Suppressor macrophage treated with lipopolysaccharide for 1 hour (primary cell): ENCODE measurements around the gene MYH2.
"Not testable (repeated sequence)": the region's sequence is repeated elsewhere in the genome, so short reads cannot be mapped to it uniquely, and the experiment has no call there.

Source experiments
- DNase-seq, 3 donors: peaks; one replicate each; pipeline ENCODE4 v3.0.0-alpha.2; 2020 to 2022

The MYH2 gene

DNA sequence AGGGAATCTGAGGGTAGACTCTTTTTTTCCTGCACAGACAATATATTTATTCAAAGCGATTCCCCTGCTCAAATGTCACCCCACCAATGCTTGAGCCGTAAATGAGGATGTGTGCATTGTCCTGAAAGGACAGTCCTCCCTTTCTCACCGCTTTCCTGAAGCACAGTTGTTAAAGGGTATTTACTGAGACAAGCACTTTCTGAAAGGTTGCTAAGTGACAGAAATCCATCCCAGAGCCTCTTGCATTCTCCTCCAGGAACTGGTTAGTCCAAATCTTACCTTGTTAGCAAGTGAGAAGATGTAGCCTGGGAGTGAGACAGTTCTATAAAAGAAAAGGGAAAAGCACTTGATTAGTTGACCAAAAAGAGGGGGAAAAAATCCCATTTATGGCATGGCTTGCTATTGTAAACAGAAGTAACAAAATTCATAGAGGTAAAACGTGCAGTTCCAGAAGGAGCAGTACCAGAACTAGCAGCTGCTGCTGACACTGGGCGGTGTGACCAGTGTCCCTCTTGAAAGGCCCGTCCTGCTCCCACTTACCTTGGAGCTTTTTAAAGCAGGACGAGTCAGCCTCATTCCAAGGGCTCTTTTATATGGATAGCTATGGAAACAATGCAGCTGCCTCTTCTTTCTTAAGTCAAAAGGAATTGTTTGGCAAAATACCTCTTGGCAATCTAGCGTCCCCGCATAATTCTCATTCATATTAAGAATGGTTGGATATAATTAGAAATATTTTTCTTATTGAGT lies at the start of gene MYH2:
MYH2 (minus strand) TSS at position 563 of the 747 bp plus-strand sequence. CDS start 1,738 bp downstream, outside the sequence.
- no peak for DNase-seq

DNA sequence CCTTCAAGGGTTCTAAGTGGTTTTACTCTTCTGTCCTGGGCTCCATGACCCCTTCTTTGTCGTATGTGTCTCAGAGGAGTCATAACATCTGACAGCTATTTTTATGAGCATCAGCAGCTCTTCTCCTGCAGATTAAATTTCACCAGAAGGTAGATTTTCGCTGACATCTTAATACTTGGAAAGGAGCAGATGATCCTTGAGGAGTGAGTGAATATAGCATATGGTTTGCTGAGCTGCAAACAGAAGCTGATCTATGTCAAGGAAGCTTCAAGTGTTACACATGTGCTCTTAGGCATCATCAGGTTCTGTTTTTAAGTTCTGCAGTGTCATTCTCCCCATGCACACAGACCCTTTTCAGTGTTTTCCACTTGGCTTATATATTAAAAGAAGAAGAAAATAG lies 49.2 kb upstream of the MYH2 start:
- no peak for DNase-seq

DNA sequence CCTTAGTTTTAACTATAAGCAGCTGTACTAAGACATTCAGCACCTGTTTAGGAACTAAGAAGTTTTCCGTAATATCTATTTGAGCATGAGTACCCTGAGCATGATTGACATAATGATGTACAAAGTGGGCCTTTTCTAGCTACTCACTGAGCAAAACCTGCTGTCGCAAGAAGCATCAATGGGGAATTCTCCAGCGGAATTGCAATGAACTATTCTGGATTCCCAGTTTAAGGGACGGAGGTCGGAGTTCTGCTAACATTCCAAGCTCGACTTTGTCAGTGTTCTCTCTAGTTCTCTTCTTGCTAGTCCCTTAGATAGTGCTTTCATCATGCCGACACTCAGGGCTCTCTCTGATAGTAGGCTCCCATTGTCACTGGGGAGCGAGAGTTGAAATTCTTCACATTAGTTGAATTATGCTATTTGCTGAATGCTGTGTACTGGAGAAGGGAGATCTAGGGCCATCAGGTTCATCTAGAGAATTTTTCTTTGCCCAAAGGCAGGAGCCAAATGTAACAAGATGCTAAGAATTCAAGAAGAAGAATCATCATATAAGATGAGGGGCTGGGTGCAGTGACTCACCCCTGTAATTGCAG lies 40.2 kb upstream of the MYH2 start:
- no peak for DNase-seq

DNA sequence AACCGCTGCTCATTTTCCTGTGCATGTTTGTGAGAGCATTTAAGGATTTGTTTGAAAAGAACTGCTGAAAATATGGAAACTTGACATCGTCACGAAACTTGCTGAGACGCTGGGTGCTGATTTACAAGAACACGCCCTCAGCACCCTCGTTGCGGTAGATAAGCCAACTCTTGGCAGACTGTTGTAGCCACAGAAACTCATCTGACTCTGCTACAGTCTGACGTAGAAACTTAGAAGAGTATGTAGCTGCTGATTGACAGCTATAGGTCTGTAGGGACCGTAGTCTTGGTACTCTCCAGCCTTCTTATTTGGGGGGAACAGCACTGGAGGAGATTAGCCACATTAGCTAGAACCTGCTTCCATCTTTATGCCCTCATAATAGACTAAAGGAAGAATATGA lies 36.1 kb upstream of the MYH2 start:
- no peak for DNase-seq

DNA sequence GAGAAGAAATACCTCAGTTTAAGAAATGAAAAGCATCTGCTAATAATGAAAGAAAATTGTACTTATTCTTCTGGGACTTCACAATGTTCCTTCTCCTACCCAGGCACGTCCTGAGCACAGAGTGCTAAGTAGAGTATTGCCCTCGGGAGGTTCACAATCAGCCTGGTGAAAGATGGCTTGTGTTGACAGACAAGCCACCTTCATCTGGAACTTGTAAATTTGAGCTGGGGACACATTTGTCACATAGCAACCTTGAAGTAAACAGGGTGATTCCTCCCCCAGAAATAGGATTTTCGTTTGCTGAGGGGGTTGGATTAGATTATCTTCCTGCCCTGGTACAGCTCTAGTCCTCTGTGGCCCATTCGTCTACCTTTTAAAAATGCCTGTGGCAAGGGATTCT lies 34.4 kb upstream of the MYH2 start:
- DNase-seq, result no peak

DNA sequence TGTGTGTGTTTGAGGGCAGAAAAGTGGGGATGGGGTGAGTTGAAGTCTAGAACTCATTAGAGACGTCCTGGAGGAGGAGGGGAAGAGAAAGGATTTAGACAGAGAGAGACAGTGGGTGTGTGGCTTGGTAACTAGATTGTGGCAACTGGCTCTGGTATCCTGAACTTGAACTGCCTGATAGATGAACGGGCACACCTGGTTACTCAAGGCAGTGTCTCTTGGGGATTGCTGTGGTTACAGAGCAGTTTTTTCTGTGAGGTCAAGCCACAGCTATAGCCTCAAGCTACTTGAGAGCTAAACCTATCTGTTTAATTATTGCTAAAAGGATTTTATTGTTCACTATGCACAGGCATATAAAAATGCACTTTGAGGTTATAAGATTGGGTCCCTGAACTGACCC lies 29.8 kb upstream of the MYH2 start:
- DNase-seq, result no peak

DNA sequence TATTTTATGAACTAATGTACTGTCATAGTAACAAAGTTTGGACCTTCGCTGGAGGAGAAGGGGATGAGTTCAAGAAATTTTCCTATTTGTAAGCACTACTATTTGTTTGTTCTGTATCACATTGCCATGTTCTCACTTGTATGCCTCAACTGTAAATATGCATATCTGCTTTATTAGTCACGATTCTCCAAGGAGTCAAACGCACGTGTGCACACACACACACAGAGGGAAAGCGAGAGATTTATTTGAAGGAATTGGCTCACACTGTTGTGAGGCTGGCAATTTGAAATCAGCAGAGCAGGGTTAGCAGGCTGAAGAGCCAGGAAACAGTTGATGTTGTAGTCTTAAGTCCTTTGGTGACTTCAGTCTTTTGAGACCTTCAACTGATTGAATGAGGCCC lies 24.9 kb upstream of the MYH2 start:
- no peak for DNase-seq

DNA sequence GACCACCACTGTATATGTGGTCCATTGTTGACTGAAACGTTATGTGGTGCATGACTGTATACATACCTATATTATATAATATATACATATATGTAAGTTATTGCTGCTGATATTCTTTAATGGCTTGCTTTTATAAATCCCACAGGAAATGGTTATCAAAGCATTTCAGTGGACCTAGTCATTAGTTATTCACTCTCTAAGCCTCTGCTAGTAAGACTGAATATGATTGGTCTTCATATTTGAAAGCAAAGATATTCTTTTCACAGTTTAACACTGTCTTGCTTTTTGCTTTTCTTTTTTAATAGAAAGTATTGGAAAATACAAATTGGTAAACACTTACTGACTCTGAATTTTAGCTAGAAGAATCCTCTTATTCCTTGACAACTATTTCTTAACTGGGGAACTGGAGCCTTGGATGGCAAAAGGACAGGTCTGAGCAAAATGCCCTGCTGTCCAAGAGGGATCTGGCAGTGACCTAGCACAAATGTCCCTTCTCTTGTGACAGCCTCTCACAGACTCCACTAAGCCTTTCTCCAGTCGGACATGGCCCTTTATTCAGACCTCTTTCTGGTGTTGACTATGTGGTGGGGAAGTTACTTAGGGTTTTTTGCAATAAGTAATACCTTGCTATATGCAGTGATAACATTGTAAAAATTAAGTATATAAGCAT lies 14.7 kb upstream of the MYH2 start:
- no peak for DNase-seq

DNA sequence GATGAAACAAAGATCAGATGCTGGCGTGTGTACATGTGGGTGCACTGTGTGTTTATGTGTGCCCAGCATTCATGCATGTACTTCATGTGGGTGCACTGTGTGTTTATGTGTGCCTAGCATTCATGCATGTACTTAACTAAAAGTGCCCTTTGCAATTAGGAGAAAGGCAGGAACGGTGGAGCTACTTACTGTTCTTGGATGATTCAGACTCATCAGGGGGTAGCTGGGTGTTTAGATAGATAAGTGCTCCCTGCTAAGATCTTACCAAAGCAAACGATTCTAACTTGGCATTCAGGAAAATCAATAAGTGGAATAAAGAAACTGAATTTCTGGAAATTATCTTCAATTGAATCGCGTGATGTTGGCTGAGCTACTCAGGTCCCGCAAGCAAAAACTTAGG lies 8.6 kb upstream of the MYH2 start:
- no peak for DNase-seq

DNA sequence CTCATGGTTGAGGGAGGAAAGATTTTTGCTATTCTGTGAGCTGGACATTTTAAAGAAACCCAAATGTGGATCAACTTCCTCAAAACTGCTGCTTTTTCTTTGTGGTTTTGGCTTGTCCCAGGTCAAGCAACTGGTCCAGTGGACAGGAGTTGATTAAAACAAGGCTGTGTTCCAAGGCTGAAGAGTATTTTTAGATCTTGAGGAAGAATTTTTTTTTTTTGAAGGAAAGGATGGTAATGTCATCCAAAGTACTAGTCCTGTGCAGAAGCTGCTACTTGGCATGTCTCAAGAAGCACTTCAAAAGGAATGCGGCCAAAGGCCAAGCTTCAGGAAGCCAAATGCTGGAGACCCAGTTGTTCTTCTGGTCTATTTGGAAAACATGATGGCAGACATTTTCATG lies 8.0 kb upstream of the MYH2 start:
- DNase-seq, result no peak

DNA sequence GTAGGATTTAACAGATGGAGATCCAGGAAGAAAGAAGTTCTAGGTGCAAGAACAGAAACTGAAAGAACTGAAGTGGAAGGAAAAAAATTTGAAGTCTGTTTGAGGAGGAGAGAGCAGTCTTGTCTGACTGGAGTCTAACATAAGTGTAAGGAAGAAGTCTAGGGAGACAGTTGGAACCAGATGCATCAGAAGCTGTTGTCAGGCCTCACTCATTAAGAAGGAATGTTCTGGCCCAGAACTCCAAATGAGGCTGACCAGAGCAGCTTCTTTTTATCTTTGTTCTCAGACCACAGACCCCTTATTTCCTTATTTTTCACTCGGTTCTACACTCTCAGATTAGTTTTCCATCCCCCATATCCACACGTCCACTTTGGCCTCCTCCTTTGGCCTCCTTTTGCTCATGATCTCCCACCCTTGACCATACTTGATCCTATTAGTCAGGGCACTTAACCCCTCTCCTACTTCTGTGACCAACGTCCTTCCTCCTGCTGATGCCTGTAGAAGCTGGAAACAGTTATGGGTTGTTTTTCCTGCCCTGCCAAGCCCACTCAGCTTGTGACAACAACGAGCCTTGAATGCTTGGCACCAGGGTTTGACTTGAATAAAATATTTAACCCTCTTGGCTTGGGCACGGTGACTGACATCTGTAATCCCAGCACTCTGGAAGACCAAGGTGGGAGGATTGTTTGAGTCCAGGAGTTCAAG lies 7.0 kb upstream of the MYH2 start:
- DNase-seq, result no peak

DNA sequence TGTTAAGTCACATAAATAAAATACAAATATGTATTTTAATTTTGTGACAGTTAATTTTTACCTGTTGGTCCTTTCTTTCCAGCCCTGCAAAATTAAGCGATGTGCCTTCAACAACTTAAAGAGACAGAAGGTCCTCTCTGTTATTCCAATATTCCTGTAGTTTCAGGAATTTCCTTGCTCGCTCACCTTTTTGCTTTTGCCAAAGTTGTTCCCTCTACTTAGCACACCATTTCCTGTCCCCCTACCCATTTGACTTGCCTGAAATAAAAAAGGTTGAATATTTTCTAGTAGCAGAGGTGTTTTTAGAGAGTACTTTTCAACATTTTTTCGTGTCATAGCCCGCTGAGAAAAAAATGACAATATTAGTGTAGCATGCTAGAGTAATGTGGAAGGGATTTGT lies 556 bp upstream of the MYH2 start:
- DNase-seq, result no peak

DNA sequence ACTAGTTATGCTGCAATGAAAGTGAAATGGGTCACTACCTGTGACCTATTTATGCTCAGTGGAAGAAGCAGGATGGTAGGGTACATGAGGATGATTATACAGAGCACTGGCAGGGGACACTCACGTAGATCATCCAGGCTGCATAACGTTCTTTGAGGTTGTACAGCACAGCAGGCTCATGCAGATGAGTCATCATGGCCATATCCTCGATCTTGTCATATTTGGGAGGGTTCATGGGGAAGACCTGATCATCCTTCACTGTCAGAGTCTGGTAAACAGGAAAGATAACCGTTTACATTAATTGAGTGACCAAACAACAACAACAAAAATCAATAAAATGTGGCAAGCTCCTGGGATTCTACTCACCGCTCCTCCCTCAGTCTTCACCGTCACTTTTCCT lies 2.1 kb downstream of the MYH2 start:
- no peak for DNase-seq

DNA sequence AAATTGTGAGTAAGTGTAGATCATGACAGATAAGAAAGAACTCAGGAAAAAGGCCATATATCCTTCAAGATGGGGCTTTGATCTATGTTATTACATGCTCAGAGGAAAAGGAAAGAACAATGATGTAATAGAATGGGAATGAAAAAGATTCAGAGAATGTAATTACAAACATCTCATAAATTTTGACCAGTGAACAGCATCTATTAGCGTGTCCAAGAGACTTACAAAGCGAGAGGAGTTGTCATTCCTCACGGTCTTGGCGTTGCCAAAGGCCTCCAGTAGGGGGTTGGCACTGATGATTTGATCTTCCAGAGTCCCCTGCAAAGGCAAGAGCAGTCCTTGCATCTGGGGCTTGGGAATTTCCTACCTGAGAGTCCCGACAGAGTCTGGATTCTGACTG lies 6.0 kb downstream of the MYH2 start:
- DNase-seq, result not testable (repeated sequence)

DNA sequence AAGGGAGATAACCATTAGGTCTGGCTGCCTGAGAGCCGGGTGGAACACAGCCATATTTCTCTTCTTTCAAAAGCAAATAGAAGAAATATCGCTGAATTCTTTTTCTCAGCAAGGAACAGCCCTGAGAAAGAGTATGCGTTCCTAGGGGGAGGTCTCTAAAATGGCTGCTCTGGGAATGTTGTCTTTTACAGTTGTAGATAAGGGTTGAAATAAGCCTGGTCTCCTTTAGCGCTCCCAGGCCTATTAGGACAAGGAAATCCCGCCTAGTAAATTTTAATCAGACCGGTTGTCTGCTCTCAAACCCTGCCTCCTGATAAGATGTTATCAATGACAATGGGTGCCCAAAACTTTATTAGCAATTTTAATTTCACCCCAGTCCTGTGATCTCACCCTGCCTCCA lies 8.3 kb downstream of the MYH2 start:
- DNase-seq, result not testable (repeated sequence)

DNA sequence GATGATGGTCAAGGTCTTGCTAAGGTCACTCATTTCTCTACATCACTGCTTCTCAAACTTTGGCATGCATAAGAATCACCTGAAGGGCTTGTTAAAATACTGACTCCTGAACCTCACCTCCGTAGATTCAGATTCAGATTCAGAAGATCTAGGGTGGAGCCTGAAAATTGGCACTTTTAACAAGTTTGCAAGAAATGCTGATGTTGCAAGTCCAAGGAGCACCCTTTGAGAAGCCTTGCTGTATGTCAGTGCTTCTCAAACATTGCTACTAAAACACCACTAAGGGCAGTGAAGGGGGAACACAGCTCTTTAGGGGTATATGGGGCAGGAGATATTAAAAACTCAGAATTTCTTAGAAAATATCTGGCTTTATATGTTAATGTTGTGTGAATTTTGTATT lies 17.4 kb downstream of the MYH2 start:
- no peak for DNase-seq

DNA sequence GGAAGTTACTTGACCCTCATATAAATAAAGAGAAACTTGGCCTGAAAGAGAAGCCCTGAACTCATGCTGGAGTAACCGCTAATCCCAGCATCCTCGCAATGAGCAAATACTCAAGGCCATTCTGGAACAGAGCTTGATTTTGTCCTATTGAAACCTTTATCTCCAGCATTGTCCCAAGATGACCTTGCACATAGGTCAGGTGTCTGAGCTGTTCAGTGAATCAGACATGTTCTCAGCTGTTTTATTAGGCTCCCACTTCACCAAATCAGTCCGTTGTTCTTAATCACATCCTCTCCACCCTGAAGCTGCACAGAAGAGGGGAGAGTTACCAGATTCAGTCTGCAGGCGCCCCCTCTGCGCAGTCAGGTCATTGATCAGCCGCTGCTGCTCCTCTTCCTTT lies 22.0 kb downstream of the MYH2 start:
- DNase-seq, result no peak

DNA sequence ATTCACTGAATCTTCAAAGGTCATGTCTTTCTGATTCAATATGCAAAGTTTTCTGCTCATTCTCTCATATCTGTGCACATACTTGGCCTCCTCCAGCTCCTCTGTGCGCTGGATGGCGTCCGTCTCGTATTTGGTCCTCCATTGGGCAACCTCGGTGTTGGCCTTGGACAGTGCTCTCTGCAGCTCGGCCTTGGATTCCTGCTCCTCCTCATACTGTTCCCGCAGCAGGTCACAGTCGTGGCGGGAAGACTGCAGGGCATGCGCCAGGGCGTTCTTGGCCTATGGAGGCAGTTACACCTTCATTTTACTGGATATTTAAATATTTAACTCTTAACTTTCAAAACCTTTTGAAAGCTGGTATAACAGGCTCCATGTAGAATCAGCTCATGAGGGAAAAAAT lies 22.9 kb downstream of the MYH2 start:
- DNase-seq, result no peak

DNA sequence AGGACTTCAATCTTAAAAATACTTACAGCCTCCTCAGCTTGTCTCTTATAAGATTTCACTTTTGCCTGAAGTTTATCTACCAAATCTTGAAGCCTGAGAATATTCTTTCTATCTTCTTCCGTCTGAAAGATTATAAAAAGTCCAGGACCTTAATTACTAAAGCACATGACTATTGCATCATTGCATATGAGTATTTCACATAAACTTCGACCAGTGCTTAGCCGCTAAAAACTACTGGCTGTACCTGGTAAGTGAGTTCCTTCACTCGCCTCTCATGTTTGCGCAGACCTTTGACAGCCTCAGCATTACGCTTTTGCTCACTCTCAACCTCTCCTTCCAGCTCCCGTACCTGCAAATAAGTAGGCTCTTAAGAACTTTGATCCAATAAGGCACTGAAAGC lies 26.4 kb downstream of the MYH2 start:
- no peak for DNase-seq

DNA sequence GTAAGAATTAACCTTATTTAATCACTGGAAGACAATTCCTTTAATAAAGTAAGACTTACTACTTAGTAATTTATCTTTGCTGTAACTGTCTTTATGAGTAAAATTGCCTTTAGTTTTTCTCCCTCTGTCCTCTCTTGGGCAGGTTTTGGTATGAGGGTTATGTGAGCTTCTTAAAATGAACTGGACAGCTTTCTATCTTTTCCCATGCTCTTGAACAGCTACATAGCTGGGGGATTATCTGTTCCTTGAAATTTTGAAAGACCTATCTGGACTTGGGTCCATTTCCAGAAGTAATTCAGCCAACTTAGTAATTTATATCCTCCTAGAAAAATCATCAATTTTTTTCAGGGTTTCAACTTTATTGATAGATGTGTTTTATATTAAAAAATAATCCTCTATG lies 27.5 kb downstream of the MYH2 start:
- no peak for DNase-seq

DNA sequence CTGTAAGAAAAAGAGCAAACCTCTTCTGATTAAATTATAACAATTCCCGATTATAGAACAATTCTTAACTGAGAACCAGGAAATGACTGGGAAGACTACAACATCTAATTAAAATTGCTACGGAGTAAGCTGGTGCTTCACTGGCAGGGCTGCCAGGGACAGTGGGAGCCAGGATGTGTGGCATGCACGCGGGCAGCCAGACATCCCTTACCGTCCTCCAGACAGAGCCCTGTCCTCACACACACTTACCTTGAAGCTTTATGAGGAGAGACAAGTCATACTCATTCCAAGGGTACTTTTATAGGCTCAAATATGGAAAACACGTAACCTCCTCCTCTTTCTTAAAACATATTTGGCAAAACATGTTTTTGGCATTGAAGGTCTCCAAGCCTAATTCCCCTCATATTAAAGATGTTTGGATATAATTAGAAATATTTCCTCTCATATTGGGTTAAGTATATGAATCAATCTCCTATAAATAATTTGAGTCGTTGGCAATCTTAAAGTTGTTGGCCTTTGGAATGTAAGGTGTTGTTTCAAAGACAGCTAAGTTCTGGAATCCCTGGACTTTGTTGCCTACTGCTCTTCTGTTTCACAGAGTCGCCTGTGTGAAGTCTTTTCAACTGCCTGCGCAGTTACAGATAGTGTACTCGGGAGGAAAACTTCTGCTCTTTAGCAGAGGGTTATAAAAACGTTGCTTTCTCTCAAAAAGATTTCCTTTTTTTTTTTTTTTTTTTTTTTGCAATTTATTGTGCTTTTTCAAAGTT lies 31.0 kb downstream of the MYH2 start, which contains the start of gene MYH1:
MYH1 (minus strand) TSS at position 272 of the 767 bp plus-strand sequence. CDS start 1,900 bp downstream, outside the sequence.
- DNase-seq, result no peak

DNA sequence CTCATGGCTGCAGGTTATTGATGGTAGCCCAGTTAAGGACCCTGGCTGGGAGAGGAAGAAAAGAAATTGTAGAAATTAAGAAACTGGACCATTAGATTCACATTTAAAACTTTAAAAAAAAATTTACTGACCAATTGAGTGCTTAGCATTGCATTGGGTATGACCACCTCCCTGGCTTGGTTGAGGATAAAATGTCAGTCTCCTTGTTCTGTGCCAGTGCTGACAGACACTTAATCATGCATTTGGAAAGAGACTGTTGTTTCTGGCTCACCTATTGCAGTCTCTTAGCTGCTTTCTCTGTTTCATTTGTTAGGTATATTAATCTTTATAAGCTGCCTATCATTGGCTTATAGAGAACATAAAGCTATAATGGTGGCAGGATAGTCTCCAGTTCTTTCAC lies 32.8 kb downstream of the MYH2 start:
- no peak for DNase-seq

DNA sequence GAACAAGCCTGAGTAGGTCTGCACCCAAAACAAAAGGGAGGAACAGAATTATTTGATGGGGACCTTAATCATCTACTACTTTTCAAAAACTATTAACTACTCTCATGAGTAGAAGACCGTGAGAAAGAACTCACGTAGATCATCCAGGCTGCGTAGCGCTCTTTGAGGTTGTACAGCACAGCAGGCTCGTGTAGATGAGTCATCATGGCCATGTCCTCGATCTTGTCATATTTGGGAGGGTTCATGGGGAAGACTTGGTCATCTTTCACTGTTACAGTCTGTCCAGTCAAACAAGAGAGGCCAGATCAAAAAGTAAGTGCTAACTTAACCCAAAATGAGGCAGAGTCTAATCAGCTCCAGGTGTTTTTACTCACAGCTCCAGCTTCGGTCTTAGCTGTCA lies 33.4 kb downstream of the MYH2 start:
- no peak for DNase-seq
